Measurements from ENCODE around the gene ST6GALNAC3. TPM values are rescaled to one million over a fixed set of nuclear protein-coding genes. Genes with fewer than 3 reads are reported as not detected.

ST6GALNAC3 gene
- total RNA-seq, 1 experiment from 2014 or later = 2.2 TPM

- Histone ChIP-seq H2AFZ (ENCODE audit: low read depth, low read length, poor library complexity, severe bottlenecking) (no peak overlapping the region), H3K4me2 (ENCODE audit: low read length) (no peak overlapping the region), H3K36me3 (ENCODE audit: control insufficient read depth in 1 of 2, insufficient read depth in 2 of 2, low read length in 2 of 2) (no peaks in the 10 kb centered on the region), H3K9me3 (ENCODE audit: control insufficient read depth in 1 of 2, insufficient read depth in 1 of 2, low read depth in 1 of 2, low read length in 2 of 2) (no peaks in the 10 kb centered on the region), H4K20me1 (ENCODE audit: insufficient read depth) (no peaks in the 10 kb centered on the region), H3K9ac (ENCODE audit: low read length) (no peak overlapping the region), H3K9me2 (ENCODE audit: insufficient read depth) (no peaks in the 10 kb centered on the region), H3K79me2 (ENCODE audit: insufficient read depth, low read length) (no peaks in the 10 kb centered on the region), H3K4me1 (ENCODE audit: control insufficient read depth in 1 of 2, insufficient read depth in 2 of 2, low read length in 2 of 2) (no peaks in the 10 kb centered on the region; a peak in 1 of 4 replicates), H3K4me3 (replicated peaks in 1 of 2; ENCODE audit: low read depth in 1 of 2, low read length in 2 of 2) (no peak overlapping the region), H3K27ac (ENCODE audit: low read depth, low read length) (no peak overlapping the region), H3K27me3 (ENCODE audit: insufficient read depth, low read length) (no peaks in the 10 kb centered on the region)
- ChIA-PET CTCF (no interaction called here), RAD21 (ENCODE audit: low non-redundant PET in 1 of 2, low total read pairs in 2 of 2, uncharacterized antibody in 2 of 2, unreplicated experiment in 2 of 2) (no interaction called here), POLR2A (no interaction called here)
- no peak for TF ChIP-seq SIN3A (IDR thresholded peaks at IDR 0.05; ENCODE audit: low read depth)
- TF ChIP-seq SRF (IDR thresholded peaks at IDR 0.05; ENCODE audit: low read depth) = no peak
- no peak for TF ChIP-seq REST (IDR thresholded peaks at IDR 0.05; ENCODE audit: low read depth)
- TF ChIP-seq YY1 (IDR thresholded peaks at IDR 0.05; ENCODE audit: extremely low read depth, insufficient replicate concordance, low read depth, low read length) = no peak
- TF ChIP-seq EZH2 (IDR thresholded peaks at IDR 0.05) = no peak
- TF ChIP-seq EGR1 (IDR thresholded peaks at IDR 0.05; ENCODE audit: low read depth) = no peak
- no peak for TF ChIP-seq CTCF (IDR thresholded peaks at IDR 0.05 in 2 of 3, conservative IDR thresholded peaks at IDR 0.05 in 1 of 3; ENCODE audit: borderline replicate concordance in 1 of 3, insufficient read depth in 1 of 3, low read depth in 2 of 3, low read length in 2 of 3)
- DNase-seq (ENCODE audit: low read depth, low spot score) = no peak
- no peak for ATAC-seq
- BruUV-seq (replicated peaks) = no TSS peak
- intact Hi-C loops (cut with micrococcal nuclease) = no loop called here
Observed at GRCh38 chr1:76317299-76317900, 242.9 kb downstream of the ST6GALNAC3 start.

Measured in HCT116 (cell line).